AG04450 (cell line): Measurements from ENCODE around the gene SHISAL2B. TPM values are rescaled to one million over a fixed set of nuclear protein-coding genes. Genes with fewer than 3 reads are reported as not detected.

Experiments used
- CTCF ChIA-PET: fragments of 300-600, 350-600 bp; formaldehyde crosslinking; extraction: SDS; loops from one replicate; lab custom pipeline; 2022; ENCODE audit warnings: antibody characterized with exemption, inconsistent platforms; lab: Charles Lee
- POLR2A ChIA-PET: fragments of 350-600 bp; formaldehyde crosslinking; extraction: SDS; loops from one replicate; lab custom pipeline; 2021; ENCODE audit warnings: antibody characterized with exemption, inconsistent platforms; lab: Yijun Ruan, JAX
- DNase-seq: peaks from one replicate; pipeline ENCODE4 v3.0.0-alpha.2; 2011; ENCODE audit warnings: low read depth, low spot score
- H3K27ac ChIP-seq: one replicate; pipeline ENCODE4 v1.5.1; 2012; ENCODE audit warnings: low read depth, low read length, control low read depth
- H3K27me3 ChIP-seq: one replicate; pipeline ENCODE4 v1.6.0; 2012; ENCODE audit warnings: low read length; ENCODE audit not compliant: control insufficient read depth, insufficient read depth
- H3K4me3 ChIP-seq: 2 replicates; pipeline ENCODE4 v1.5.1; 2011; ENCODE audit warnings: mild to moderate bottlenecking, low read depth, low read length, control low read depth
- H3K9me3 ChIP-seq: 2 replicates; pipeline ENCODE4 v1.5.1; 2012; ENCODE audit warnings: low read length; ENCODE audit not compliant: control insufficient read depth, insufficient read depth
- polyA minus RNA-seq: library from RNA; depleted of rRNA, polyadenylated mRNA; stranded (reverse); fragments of >200 nt; gene quantifications from 2 replicates; pipeline ENCODE4 v1.2.3, GENCODE V29; 2011; rRNA and poly(A)+ RNA removed
- polyA plus RNA-seq: library from polyadenylated mRNA; depleted of rRNA; stranded (reverse); fragments of >200 nt; gene quantifications from 2 replicates; pipeline ENCODE4 v1.2.3, GENCODE V29; 2011; rRNA removed
- TF ChIP-seq, protein P1 (sequence below): IDR thresholded peaks from 2 replicates; pipeline ENCODE4 v1.5.1; 2011; ENCODE audit warnings: low read depth, low read length, control low read depth, inconsistent platforms

The SHISAL2B gene
- polyA plus RNA-seq (not detected in 2 replicates), polyA minus RNA-seq (not detected in 2 replicates)

DNA sequence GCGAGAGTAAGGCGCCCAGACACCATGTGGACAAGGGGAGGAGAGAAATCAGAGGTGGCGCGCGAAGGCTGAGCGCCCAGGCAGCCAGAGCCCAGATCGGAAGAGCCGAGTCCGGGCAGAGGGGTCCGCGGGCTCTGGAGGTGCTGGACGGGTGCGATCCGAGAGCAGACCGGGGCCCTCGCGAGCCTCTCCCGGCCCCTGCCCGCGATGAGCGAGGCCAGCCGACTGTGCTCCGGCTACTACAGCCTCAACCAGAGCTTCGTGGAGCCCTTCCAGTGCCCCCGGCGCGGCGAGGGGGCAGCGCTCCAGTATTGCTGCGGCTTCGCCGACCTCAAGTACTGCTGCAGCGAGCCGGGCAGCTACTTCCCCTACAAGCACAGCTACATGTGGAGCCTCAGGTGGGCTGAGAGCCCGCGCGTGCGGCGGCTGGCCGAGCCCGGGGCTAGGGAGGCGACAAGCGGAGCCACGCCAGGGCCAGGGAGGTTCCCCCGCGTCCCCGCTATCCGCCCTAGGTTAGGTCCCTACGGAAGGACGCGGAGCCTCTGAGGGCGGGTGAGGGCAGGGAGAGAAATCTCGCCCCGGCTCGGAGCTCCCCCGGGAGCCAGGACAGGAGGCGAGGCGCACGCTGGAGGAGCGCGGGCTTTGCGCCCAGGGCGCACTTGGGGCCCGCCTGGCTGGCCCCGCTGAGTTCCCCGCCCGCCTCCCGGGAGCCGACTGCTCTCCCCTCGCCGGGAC, at the start of gene SHISAL2B:
Gene SHISAL2B (plus strand): TSS at position 87 of the 735 bp plus-strand sequence. CDS start 121 bp downstream, at position 208.
- Histone ChIP-seq H3K9me3 (no peaks in the 10 kb centered on the region; the same call in 1 of the 2 replicates), H3K27me3 (peaks cover 56% of the 10 kb centered on the region), H3K27ac (no peak within 1 kb of the TSS), H3K4me3 (peak within 1 kb of the TSS; percentile 38)
- POLR2A ChIA-PET, result no interaction called here
- TF ChIP-seq, protein P1, sequence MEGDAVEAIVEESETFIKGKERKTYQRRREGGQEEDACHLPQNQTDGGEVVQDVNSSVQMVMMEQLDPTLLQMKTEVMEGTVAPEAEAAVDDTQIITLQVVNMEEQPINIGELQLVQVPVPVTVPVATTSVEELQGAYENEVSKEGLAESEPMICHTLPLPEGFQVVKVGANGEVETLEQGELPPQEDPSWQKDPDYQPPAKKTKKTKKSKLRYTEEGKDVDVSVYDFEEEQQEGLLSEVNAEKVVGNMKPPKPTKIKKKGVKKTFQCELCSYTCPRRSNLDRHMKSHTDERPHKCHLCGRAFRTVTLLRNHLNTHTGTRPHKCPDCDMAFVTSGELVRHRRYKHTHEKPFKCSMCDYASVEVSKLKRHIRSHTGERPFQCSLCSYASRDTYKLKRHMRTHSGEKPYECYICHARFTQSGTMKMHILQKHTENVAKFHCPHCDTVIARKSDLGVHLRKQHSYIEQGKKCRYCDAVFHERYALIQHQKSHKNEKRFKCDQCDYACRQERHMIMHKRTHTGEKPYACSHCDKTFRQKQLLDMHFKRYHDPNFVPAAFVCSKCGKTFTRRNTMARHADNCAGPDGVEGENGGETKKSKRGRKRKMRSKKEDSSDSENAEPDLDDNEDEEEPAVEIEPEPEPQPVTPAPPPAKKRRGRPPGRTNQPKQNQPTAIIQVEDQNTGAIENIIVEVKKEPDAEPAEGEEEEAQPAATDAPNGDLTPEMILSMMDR, result no peak
- DNase-seq, result no peak
- CTCF ChIA-PET, result no interaction called here

DNA sequence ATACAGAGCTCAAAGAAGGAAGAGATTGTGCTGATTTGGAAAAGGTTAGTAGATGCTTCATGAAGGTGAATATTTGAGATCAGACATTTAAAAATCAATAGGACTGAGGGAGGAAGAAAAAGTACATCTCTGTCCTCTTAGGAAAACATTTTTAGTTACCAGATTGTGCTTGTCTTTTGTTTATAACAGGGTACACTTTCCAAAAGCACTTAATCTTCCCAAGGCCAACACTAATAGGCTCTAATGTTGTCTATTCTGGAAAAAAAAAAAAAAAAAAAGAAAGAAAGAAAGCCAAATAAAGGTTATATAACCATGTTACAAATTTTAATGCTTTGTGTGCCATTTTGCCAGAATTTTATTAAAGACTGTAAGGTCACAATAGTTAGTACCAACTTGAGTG, 45.5 kb upstream of the SHISAL2B start:
- ChIA-PET POLR2A (no interaction called here), CTCF (interaction anchor here (1.1 to 4.4 kb wide), 3 partner anchors 10 to 139 kb away, joined by 3 to 20 read pairs (median 9); no protein-coding TSS in a partner anchor)
- H3K9me3 ChIP-seq, result no peaks in the 10 kb centered on the region
- no peak overlapping the region for H3K4me3 ChIP-seq
- no peak overlapping the region for H3K27ac ChIP-seq
- no peak for DNase-seq
- no peaks in the 10 kb centered on the region for H3K27me3 ChIP-seq
- TF ChIP-seq, protein P1, result no peak

DNA sequence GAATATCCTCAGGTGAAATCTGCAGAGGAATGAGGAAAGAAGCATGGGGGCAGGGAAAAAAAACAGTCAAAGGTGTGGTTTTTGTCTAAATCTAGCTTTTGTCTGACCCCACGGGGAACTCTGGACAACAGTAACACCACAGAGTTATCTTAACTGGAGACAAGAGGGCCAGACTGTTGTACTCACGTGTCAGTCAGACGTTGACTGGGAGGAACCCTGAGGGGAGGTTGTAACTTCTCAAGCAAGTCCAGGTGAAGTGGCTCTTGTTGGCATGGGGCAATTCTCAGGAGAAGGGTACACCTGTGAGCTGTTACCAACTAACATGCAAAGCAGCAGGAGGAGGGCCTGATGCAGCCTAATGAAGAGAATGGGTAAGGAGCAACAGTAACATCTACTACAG, 44.1 kb upstream of the SHISAL2B start:
- ChIA-PET CTCF (interaction anchor here (0.8 to 3.6 kb wide), 3 partner anchors 11 to 138 kb away, joined by 4 to 26 read pairs (median 6); no protein-coding TSS in a partner anchor), POLR2A (no interaction called here)
- H3K9me3 ChIP-seq, result no peaks in the 10 kb centered on the region
- no peak for DNase-seq
- no peak overlapping the region for H3K27ac ChIP-seq
- TF ChIP-seq, protein P1, result no peak
- H3K4me3 ChIP-seq, result no peak overlapping the region
- H3K27me3 ChIP-seq, result no peaks in the 10 kb centered on the region

DNA sequence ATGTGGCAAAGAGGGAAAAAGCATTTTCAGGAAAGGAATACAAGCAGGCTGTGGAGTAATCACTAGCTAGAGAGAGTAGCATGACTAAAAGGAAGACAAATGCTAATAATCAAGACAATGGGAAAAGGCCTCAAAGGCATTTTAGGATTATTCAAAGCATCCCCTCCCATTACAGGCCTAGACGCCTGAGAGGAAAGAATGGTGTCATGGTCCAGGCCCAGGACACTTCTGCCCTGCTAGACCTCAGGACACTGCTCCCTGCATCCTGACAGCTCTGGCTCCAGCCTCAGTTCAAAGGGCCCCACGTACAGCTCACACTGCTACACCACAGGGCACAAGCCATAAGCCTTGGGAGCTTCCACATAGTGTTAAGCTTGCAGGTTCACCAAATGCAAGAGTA, 40.8 kb upstream of the SHISAL2B start:
- Histone ChIP-seq H3K27me3 (no peaks in the 10 kb centered on the region), H3K9me3 (no peaks in the 10 kb centered on the region), H3K4me3 (no peak overlapping the region), H3K27ac (no peak overlapping the region)
- CTCF ChIA-PET, result interaction anchor here (3.6 kb wide), 1 partner anchor 14 kb away, joined by 26 read pairs; no protein-coding TSS in a partner anchor
- DNase-seq, result no peak
- TF ChIP-seq, protein P1, result no peak
- POLR2A ChIA-PET, result no interaction called here
